HEK293 (cell line): ENCODE results near the gene IL4R.

ENCODE experiments used
- CTCF ChIA-PET: fragments of 350-600 bp; formaldehyde crosslinking; extraction: SDS; loops from one replicate; lab custom pipeline; 2021; ENCODE audit warnings: antibody characterized with exemption; lab: Yijun Ruan, JAX
- POLR2A ChIA-PET: fragments of 300-600 bp; formaldehyde crosslinking; extraction: SDS; loops from one replicate; lab custom pipeline; 2020; ENCODE audit warnings: antibody characterized with exemption, inconsistent platforms; lab: Yijun Ruan, JAX
- H3K27ac ChIP-seq: fragments of 200-500 bp; sonication (Bioruptor generic); 2 replicates; pipeline ENCODE4 v1.5.1; 2014; ENCODE audit warnings: low read depth, low read length, control low read depth, inconsistent platforms; ENCODE audit errors: extremely low read depth
- H3K36me3 ChIP-seq, 2 experiments: fragments of 200-500 bp in 1 of 2; sonication (Bioruptor generic) in 1 of 2; 1 replicate in 1 of 2; 2 replicates in 1 of 2; pipeline ENCODE4 v1.5.1; 2014 to 2017; ENCODE audit warnings: inconsistent platforms in 2 of 2, low read length in 2 of 2; ENCODE audit not compliant: control insufficient read depth in 2 of 2, insufficient read depth in 1 of 2
- H3K4me1 ChIP-seq: fragments of 200-500 bp; sonication (Bioruptor generic); 2 replicates; pipeline ENCODE4 v1.5.1; 2014; ENCODE audit warnings: mild to moderate bottlenecking, low read length, inconsistent platforms; ENCODE audit not compliant: control insufficient read depth, insufficient read depth
- H3K4me3 ChIP-seq: 2 replicates; pipeline ENCODE4 v1.5.1; 2011; ENCODE audit warnings: low read depth, mild to moderate bottlenecking, control low read depth, low read length, moderate library complexity
- H3K9me3 ChIP-seq: fragments of 200-500 bp; sonication (Bioruptor generic); 2 replicates; pipeline ENCODE4 v1.5.1; 2014; ENCODE audit warnings: low read depth, low read length, inconsistent platforms; ENCODE audit not compliant: control insufficient read depth, insufficient read depth
- AEBP2 ChIP-seq: fragments of 450-650 bp; formaldehyde crosslinking; IDR thresholded peaks from 2 replicates; pipeline ENCODE4 v1.5.1; 2016; ENCODE audit warnings: missing biosample characterization, missing genetic modification characterization, borderline replicate concordance
- GLIS2 ChIP-seq: fragments of 450-650 bp; formaldehyde crosslinking; IDR thresholded peaks from 2 replicates; pipeline ENCODE4 v1.5.1; 2016; ENCODE audit warnings: missing biosample characterization, missing genetic modification characterization
- KLF7 ChIP-seq: fragments of 450-650 bp; formaldehyde crosslinking; IDR thresholded peaks from 2 replicates; pipeline ENCODE4 v1.5.1; 2016; ENCODE audit warnings: missing biosample characterization, missing genetic modification characterization, borderline replicate concordance
- TRIM28 ChIP-seq: IDR thresholded peaks from 2 replicates; pipeline ENCODE4 v1.6.1; 2011; ENCODE audit warnings: low read length, control low read depth, borderline replicate concordance
- ZBTB21 ChIP-seq: fragments of 450-650 bp; formaldehyde crosslinking; IDR thresholded peaks from 2 replicates; pipeline ENCODE4 v1.5.1; 2017; ENCODE audit warnings: missing biosample characterization, missing genetic modification characterization
- ZBTB7A ChIP-seq: fragments of 450-650 bp; formaldehyde crosslinking; IDR thresholded peaks from 2 replicates; pipeline ENCODE4 v1.5.1; 2016; ENCODE audit warnings: low read depth, missing biosample characterization, missing genetic modification characterization
- ZFP69B ChIP-seq: fragments of 450-650 bp; formaldehyde crosslinking; IDR thresholded peaks from 2 replicates; pipeline ENCODE4 v1.5.1; 2016; ENCODE audit warnings: missing biosample characterization, missing genetic modification characterization
- ZNF18 ChIP-seq: fragments of 450-650 bp; formaldehyde crosslinking; IDR thresholded peaks from 2 replicates; pipeline ENCODE4 v1.5.1; 2016; ENCODE audit warnings: missing biosample characterization, missing genetic modification characterization
- ZNF2 ChIP-seq: fragments of 450-650 bp; formaldehyde crosslinking; IDR thresholded peaks from 2 replicates; pipeline ENCODE4 v1.5.1; 2016; ENCODE audit warnings: missing biosample characterization, missing genetic modification characterization
- ZNF433 ChIP-seq: fragments of 450-650 bp; formaldehyde crosslinking; IDR thresholded peaks from 2 replicates; pipeline ENCODE4 v1.5.1; 2016; ENCODE audit warnings: missing biosample characterization, missing genetic modification characterization, low read depth
- ZNF501 ChIP-seq: fragments of 450-650 bp; formaldehyde crosslinking; IDR thresholded peaks from 2 replicates; pipeline ENCODE4 v1.5.1; 2016; ENCODE audit warnings: missing biosample characterization, missing genetic modification characterization
- ZNF510 ChIP-seq: fragments of 450-650 bp; formaldehyde crosslinking; IDR thresholded peaks from 2 replicates; pipeline ENCODE4 v1.5.1; 2018; ENCODE audit warnings: mild to moderate bottlenecking, missing genetic modification characterization, missing biosample characterization; ENCODE audit not compliant: insufficient replicate concordance
- ZNF548 ChIP-seq: fragments of 450-650 bp; formaldehyde crosslinking; IDR thresholded peaks from 2 replicates; pipeline ENCODE4 v1.5.1; 2016; ENCODE audit warnings: missing biosample characterization, missing genetic modification characterization
- ZNF596 ChIP-seq: fragments of 450-650 bp; IDR thresholded peaks from 2 replicates; pipeline ENCODE4 v1.5.0; 2018; ENCODE audit warnings: missing biosample characterization, mild to moderate bottlenecking, missing genetic modification characterization, moderate library complexity
- ZNF610 ChIP-seq: fragments of 450-650 bp; formaldehyde crosslinking; IDR thresholded peaks from 2 replicates; pipeline ENCODE4 v1.5.1; 2016; ENCODE audit warnings: missing biosample characterization, missing genetic modification characterization, borderline replicate concordance
- ZNF621 ChIP-seq: fragments of 450-650 bp; formaldehyde crosslinking; IDR thresholded peaks from 2 replicates; pipeline ENCODE4 v1.5.1; 2017; ENCODE audit warnings: missing biosample characterization, missing genetic modification characterization
- ZNF629 ChIP-seq: fragments of 450-650 bp; formaldehyde crosslinking; IDR thresholded peaks from 2 replicates; pipeline ENCODE4 v1.5.1; 2017; ENCODE audit warnings: missing biosample characterization, missing genetic modification characterization
- ZNF654 ChIP-seq: fragments of 450-650 bp; formaldehyde crosslinking; IDR thresholded peaks from 2 replicates; pipeline ENCODE4 v1.5.1; 2016; ENCODE audit warnings: low read depth, missing biosample characterization, missing genetic modification characterization
- ZNF664 ChIP-seq: fragments of 450-650 bp; formaldehyde crosslinking; IDR thresholded peaks from 2 replicates; pipeline ENCODE4 v1.5.1; 2016; ENCODE audit warnings: missing biosample characterization, missing genetic modification characterization
- ZNF677 ChIP-seq: fragments of 450-650 bp; IDR thresholded peaks from 2 replicates; pipeline ENCODE4 v1.5.0; 2018; ENCODE audit warnings: missing biosample characterization, mild to moderate bottlenecking, missing genetic modification characterization, moderate library complexity
- ZNF701 ChIP-seq: fragments of 450-650 bp; formaldehyde crosslinking; IDR thresholded peaks from 2 replicates; pipeline ENCODE4 v1.5.1; 2016; ENCODE audit warnings: missing biosample characterization, missing genetic modification characterization
- ZNF792 ChIP-seq: fragments of 450-650 bp; formaldehyde crosslinking; IDR thresholded peaks from 2 replicates; pipeline ENCODE4 v1.5.1; 2016; ENCODE audit warnings: missing biosample characterization, missing genetic modification characterization
- ZSCAN23 ChIP-seq: fragments of 450-650 bp; formaldehyde crosslinking; IDR thresholded peaks from 2 replicates; pipeline ENCODE4 v1.5.1; 2016; ENCODE audit warnings: missing biosample characterization, missing genetic modification characterization
- TF ChIP-seq, protein P1 (sequence below): fragments of 450-650 bp; formaldehyde crosslinking; IDR thresholded peaks from 2 replicates; pipeline ENCODE4 v1.5.1; 2016; ENCODE audit warnings: missing biosample characterization, missing genetic modification characterization

The IL4R gene

DNA sequence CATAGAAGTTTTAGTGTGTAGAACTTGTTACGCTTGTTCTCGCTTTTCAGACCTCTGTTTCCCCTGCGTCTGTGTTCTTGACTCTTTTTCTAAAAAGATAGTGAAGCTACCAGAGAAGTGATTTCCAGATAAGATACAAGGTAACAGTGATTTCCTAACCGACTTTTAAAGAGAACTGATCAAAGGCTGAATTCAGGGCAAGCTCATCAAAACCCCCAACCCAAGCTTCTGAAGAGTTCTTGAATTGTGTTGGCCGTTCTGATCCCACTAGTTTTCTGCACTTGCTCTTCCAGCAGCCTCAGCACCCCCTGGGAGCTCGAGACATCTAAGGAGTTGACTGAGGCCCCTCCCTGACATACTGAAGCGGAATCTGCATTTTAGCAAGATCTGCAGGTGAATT, 32.5 kb upstream of the IL4R start:
- Histone ChIP-seq H3K36me3 (no peaks in the 10 kb centered on the region), H3K27ac (no peak overlapping the region), H3K4me3 (no peak overlapping the region), H3K9me3 (no peaks in the 10 kb centered on the region), H3K4me1 (no peaks in the 10 kb centered on the region)
- ChIA-PET CTCF (no interaction called here), POLR2A (no interaction called here)
- TF ChIP-seq ZNF510 (tag by site-specific recombination), result no peak
- no peak for TF ChIP-seq ZNF501
- no peak for TF ChIP-seq ZNF664 (tag by site-specific recombination)
- TF ChIP-seq ZNF701 (tag by site-specific recombination), result no peak
- TF ChIP-seq GLIS2, result no peak

DNA sequence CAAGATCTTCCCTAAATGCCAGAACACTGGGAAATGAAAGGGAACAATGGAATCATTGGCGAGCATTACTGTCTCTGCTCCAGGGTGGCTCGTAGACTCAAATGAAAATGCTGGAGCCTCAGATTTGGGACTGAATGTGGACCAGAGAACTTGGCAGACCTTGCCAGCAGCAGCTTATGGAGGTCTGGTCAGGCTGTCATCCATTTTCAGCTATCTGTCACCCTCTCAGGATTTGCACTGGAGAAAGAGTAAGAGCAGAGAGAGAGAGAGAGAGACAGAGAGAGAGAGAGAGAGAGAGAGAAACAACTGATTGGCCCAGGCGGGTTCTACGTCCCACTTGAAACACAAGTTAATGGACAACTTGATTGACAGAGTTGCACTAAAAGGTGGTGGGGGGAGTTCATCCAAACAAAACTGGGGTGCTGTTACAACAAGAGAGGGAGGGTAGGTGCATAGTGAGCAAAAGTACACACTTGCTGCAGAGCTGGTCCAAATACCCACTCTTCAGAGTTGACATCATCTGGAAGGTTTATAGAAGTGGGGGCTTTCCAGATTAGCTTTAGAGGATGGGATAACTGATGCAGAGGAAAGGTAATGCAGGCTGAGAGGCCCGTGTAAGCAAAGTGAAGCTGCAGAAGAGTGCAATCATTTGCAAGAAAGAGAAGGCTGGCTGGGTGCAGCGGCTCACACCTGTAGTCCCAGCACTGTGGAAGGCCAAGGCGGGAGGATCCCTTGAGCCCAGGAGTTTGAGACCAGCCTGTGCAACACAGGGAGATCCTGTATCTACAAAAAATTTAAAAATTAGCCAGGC, 28.7 kb upstream of the IL4R start:
- TF ChIP-seq ZBTB21 (tag by site-specific recombination), result no peak
- TF ChIP-seq KLF7 (tag by site-specific recombination), result no peak
- no peak for TF ChIP-seq TRIM28
- no peak for TF ChIP-seq ZNF621 (tag by site-specific recombination)
- no peak for TF ChIP-seq ZNF677 (tag by site-specific recombination)
- peak; percentile 83 for TF ChIP-seq ZNF596 (tag by site-specific recombination)
- POLR2A ChIA-PET, result interaction anchor here (0.6 kb wide), 2 partner anchors 13 to 81 kb away, joined by 3 to 7 read pairs; partner anchors contain the start of gene KDM8
- Histone ChIP-seq H3K4me1 (no peaks in the 10 kb centered on the region), H3K9me3 (no peaks in the 10 kb centered on the region), H3K27ac (no peak overlapping the region), H3K36me3 (no peaks in the 10 kb centered on the region), H3K4me3 (no peak overlapping the region)
- CTCF ChIA-PET, result interaction anchor here (0.6 to 0.7 kb wide), 3 partner anchors 11 to 50 kb away, joined by 3 to 5 read pairs (median 4); no protein-coding TSS in a partner anchor

- ChIA-PET CTCF (no interaction called here), POLR2A (interaction anchor here (0.6 kb wide), 1 partner anchor 82 kb away, joined by 3 read pairs; the partner anchor contains the start of gene KDM8)
- H3K4me3 ChIP-seq, result no peak overlapping the region
- TF ChIP-seq ZNF18 (tag by site-specific recombination) (no peak), ZSCAN23 (tag by site-specific recombination) (no peak), ZBTB7A (tag by site-specific recombination) (no peak), AEBP2 (tag by site-specific recombination) (no peak), ZNF792 (tag by site-specific recombination) (no peak), KLF7 (tag by site-specific recombination) (no peak), ZNF629 (tag by site-specific recombination) (no peak), ZNF548 (tag by site-specific recombination) (no peak), ZNF610 (tag by site-specific recombination) (no peak), ZNF433 (tag by site-specific recombination) (no peak), ZNF654 (tag by site-specific recombination) (no peak), ZNF2 (no peak), ZFP69B (no peak)
- TF ChIP-seq, protein P1, sequence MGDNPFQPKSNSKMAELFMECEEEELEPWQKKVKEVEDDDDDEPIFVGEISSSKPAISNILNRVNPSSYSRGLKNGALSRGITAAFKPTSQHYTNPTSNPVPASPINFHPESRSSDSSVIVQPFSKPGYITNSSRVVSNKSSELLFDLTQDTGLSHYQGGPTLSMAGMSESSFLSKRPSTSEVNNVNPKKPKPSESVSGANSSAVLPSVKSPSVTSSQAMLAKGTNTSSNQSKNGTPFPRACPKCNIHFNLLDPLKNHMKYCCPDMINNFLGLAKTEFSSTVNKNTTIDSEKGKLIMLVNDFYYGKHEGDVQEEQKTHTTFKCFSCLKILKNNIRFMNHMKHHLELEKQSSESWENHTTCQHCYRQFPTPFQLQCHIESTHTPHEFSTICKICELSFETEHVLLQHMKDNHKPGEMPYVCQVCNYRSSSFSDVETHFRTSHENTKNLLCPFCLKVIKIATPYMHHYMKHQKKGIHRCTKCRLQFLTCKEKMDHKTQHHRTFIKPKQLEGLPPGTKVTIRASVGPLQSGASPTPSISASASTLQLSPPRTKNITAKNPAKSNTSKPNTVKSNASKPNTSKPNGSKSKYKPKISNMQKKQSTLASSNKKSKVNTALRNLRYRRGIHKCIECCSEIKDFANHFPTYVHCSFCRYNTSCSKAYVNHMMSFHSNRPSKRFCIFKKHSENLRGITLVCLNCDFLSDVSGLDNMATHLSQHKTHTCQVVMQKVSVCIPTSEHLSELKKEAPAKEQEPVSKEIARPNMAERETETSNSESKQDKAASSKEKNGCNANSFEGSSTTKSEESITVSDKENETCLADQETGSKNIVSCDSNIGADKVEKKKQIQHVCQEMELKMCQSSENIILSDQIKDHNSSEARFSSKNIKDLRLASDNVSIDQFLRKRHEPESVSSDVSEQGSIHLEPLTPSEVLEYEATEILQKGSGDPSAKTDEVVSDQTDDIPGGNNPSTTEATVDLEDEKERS, result no peak
- H3K4me1 ChIP-seq, result no peaks in the 10 kb centered on the region
- H3K36me3 ChIP-seq, result no peaks in the 10 kb centered on the region
- H3K27ac ChIP-seq, result no peak overlapping the region
- H3K9me3 ChIP-seq, result no peaks in the 10 kb centered on the region
These were observed 28.0 kb upstream of the IL4R start for GRCh38 chr16:27285676-27286196.
